Heart left ventricle (tissue), 13 donors: Measurements from ENCODE around the gene LGALS1.

Source experiments
- POLR2A ChIP-seq, 2 donors: fragments of 450-650 bp; IDR thresholded peaks; one replicate each; pipeline ENCODE4 v1.6.1; 2017; ENCODE audit warnings: antibody characterized with exemption in 2 of 2, mild to moderate bottlenecking in 2 of 2, moderate library complexity in 2 of 2
- TF ChIP-seq, protein P1 (sequence below), 12 donors: fragments of 200-600 bp; sonication (generic) in 4 of 12; IDR thresholded peaks; one replicate each; pipeline versions ENCODE4 v1.5.0 to v1.8.0; 2018 to 2022; ENCODE audit warnings: antibody characterized with exemption in 12 of 12, mild to moderate bottlenecking in 5 of 12
- donor health status: ischemic (EF 13 %, LVEDD 7.1; RV severe dilation, severe dysfunction).
- donor health status: DM: no; HTN: yes; CAD: no.
- donor health status: DM: no; HTN: no; CAD: no.
- donor health status: ischemic (EF 25% LVEDD 6.9; RV normal size, moderate dysfunction).
- donor health status: ischemic (EF 25% LVEDD 5.7; RV mildly dilated, moderate dysfunction).
- donor health status: ischemic (EF 35%, LVEDD 5.7; RV mildly dilated, moderate dysfunction).
- donor health status: nonischemic (EF 11% LVEDD 7.7; RV severe dilation, severe dysfunction).
- donor health status: DM: yes; HTN: yes; CAD: no.
- donor health status: PGD.
- donor health status: ischemic (EF 29% LVEDD 5.4; RV normal size, mild dysfunction).
- donor health status: nonischemic (EF 23%, LVEDD 6.1; RV moderate dilation, normal function).

GRCh38 chr22:37686002-37686982 lies 10.9 kb downstream of the LGALS1 start, which contains the start of gene NOL12:
- TF ChIP-seq, protein P1, sequence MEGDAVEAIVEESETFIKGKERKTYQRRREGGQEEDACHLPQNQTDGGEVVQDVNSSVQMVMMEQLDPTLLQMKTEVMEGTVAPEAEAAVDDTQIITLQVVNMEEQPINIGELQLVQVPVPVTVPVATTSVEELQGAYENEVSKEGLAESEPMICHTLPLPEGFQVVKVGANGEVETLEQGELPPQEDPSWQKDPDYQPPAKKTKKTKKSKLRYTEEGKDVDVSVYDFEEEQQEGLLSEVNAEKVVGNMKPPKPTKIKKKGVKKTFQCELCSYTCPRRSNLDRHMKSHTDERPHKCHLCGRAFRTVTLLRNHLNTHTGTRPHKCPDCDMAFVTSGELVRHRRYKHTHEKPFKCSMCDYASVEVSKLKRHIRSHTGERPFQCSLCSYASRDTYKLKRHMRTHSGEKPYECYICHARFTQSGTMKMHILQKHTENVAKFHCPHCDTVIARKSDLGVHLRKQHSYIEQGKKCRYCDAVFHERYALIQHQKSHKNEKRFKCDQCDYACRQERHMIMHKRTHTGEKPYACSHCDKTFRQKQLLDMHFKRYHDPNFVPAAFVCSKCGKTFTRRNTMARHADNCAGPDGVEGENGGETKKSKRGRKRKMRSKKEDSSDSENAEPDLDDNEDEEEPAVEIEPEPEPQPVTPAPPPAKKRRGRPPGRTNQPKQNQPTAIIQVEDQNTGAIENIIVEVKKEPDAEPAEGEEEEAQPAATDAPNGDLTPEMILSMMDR (IDR thresholded peaks at IDR 0.05), result peak in 2 of 12 donors; percentile 7 to 41
- no peak for TF ChIP-seq POLR2A (IDR thresholded peaks at IDR 0.05)
